Measurements from ENCODE around the gene RIMS4.

DNA sequence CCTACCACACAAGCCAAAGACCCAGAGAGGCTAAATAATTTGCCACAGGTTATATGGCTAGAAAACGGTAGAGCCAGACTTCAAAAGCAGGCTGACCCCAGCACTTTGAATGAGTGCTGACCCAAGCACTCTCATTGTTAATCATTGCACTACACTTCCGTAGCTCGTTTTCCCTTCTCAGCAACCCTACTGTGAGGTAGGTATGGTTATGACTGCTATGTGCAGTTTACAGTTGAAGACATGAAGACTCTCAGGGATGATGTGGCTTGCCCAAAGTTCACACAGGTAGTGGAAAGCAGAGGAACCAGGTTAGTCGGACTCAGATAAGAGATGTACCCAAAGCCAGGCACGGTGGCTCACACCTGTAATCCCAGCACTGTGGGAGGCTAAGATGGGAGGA, 33.5 kb upstream of the RIMS4 start:
- TF ChIP-seq, protein P1, sequence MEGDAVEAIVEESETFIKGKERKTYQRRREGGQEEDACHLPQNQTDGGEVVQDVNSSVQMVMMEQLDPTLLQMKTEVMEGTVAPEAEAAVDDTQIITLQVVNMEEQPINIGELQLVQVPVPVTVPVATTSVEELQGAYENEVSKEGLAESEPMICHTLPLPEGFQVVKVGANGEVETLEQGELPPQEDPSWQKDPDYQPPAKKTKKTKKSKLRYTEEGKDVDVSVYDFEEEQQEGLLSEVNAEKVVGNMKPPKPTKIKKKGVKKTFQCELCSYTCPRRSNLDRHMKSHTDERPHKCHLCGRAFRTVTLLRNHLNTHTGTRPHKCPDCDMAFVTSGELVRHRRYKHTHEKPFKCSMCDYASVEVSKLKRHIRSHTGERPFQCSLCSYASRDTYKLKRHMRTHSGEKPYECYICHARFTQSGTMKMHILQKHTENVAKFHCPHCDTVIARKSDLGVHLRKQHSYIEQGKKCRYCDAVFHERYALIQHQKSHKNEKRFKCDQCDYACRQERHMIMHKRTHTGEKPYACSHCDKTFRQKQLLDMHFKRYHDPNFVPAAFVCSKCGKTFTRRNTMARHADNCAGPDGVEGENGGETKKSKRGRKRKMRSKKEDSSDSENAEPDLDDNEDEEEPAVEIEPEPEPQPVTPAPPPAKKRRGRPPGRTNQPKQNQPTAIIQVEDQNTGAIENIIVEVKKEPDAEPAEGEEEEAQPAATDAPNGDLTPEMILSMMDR (IDR thresholded peaks at IDR 0.05; ENCODE audit: low read length), result no peak
- TF ChIP-seq EZH2 (IDR thresholded peaks at IDR 0.05; ENCODE audit: borderline replicate concordance, low read length), result no peak

All from OCI-LY1 (cell line).